Gastrocnemius medialis (tissue), 4 donors: ENCODE results near the gene TMED10.

Experiments used
- POLR2A ChIP-seq, 2 donors: fragments of 450-650 bp; IDR thresholded peaks; one replicate each; pipeline ENCODE4 v1.6.1; 2017; ENCODE audit warnings: antibody characterized with exemption in 2 of 2, mild to moderate bottlenecking in 2 of 2, moderate library complexity in 2 of 2
- TF ChIP-seq, protein P1 (sequence below), 5 experiments: fragments of 450-650 bp in 3 of 5; fragments of 200-600 bp in 2 of 5; sonication (generic) in 2 of 5; IDR thresholded peaks in 4 of 5; conservative IDR thresholded peaks in 1 of 5; 1 replicate in 4 of 5; 2 replicates in 1 of 5; pipeline ENCODE4 v1.5.1; 2016 to 2019; ENCODE audit warnings: antibody characterized with exemption in 5 of 5, mild to moderate bottlenecking in 3 of 5, moderate library complexity in 3 of 5

DNA sequence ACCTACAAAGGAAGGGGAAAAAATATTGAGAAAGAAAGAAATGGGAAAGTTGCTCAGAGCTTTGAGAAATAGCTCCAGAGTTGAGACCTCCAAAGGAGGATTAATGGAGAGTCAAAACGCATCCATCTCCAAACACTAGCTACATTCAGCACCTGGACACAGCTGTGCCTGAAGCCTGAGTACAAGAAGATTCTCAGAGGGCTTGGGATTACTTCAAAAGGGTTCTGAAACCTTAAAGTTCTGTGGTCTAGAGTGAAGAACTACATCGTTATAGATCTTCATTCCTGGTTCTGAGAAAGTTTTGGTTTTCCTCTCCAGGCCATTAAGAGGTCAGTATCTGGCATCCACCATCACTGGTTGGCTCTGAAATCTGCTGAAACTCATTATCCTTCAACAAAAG lies 10.5 kb upstream of the TMED10 start:
- TF ChIP-seq, protein P1, sequence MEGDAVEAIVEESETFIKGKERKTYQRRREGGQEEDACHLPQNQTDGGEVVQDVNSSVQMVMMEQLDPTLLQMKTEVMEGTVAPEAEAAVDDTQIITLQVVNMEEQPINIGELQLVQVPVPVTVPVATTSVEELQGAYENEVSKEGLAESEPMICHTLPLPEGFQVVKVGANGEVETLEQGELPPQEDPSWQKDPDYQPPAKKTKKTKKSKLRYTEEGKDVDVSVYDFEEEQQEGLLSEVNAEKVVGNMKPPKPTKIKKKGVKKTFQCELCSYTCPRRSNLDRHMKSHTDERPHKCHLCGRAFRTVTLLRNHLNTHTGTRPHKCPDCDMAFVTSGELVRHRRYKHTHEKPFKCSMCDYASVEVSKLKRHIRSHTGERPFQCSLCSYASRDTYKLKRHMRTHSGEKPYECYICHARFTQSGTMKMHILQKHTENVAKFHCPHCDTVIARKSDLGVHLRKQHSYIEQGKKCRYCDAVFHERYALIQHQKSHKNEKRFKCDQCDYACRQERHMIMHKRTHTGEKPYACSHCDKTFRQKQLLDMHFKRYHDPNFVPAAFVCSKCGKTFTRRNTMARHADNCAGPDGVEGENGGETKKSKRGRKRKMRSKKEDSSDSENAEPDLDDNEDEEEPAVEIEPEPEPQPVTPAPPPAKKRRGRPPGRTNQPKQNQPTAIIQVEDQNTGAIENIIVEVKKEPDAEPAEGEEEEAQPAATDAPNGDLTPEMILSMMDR (IDR thresholded peaks at IDR 0.05 in 4 of 5, conservative IDR thresholded peaks at IDR 0.05 in 1 of 5) = no peak
- no peak for TF ChIP-seq POLR2A (IDR thresholded peaks at IDR 0.05)
